Mucosa of rectum (tissue), 2 donors: ENCODE data around the gene FH.

ENCODE experiments used
- H3K27ac ChIP-seq, 2 donors: one replicate each; pipeline ENCODE4 v1.7.0; 2013; ENCODE audit warnings: inconsistent platforms in 2 of 2, low read depth in 2 of 2, low read length in 2 of 2
- H3K27me3 ChIP-seq, 2 donors: one replicate each; pipeline ENCODE4 v1.7.0; 2013; ENCODE audit warnings: low read length in 2 of 2; ENCODE audit not compliant: control insufficient read depth in 2 of 2, insufficient read depth in 2 of 2
- H3K36me3 ChIP-seq, 2 donors: one replicate each; pipeline ENCODE4 v1.7.0; 2013; ENCODE audit warnings: low read length in 2 of 2; ENCODE audit not compliant: control insufficient read depth in 2 of 2, insufficient read depth in 2 of 2
- H3K4me1 ChIP-seq, 2 donors: one replicate each; pipeline ENCODE4 v1.7.0; 2013; ENCODE audit warnings: low read length in 2 of 2, mild to moderate bottlenecking in 1 of 2; ENCODE audit not compliant: control insufficient read depth in 2 of 2, insufficient read depth in 2 of 2
- H3K4me3 ChIP-seq, 2 donors: one replicate each; pipeline ENCODE4 v1.7.0; 2013; ENCODE audit warnings: low read length in 2 of 2
- H3K9ac ChIP-seq, 2 donors: one replicate each; pipeline ENCODE4 v1.7.0; 2013; ENCODE audit warnings: low read length in 2 of 2, low read depth in 1 of 2, mild to moderate bottlenecking in 1 of 2
- H3K9me3 ChIP-seq, 2 donors: one replicate each; pipeline ENCODE4 v1.7.0; 2013; ENCODE audit warnings: low read length in 2 of 2; ENCODE audit not compliant: control insufficient read depth in 2 of 2
- donor health status: healthy.
- donor health status: Normal muscosa, but diverticular disease.

The FH gene

DNA sequence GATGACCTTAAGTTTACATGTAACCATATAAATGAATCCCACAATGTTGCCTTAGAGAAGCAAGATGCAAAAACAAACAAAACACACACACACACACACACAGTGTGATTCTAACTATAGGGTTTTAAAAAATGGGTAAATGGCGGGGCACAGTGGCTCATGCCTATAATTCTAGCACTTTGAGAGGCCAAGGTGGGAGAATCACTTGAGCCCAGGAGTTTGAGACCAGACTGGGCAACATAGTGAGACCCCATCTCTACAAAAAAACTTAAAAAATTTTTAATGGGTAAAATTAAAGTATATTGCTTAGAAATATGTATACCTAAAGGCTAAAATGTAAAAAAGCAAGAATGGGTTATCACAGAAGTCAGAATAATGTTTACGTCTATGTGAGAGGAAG, 28.5 kb upstream of the FH start:
- no peaks in the 10 kb centered on the region for H3K4me1 ChIP-seq
- no peaks in the 10 kb centered on the region for H3K27me3 ChIP-seq
- no peaks in the 10 kb centered on the region for H3K9me3 ChIP-seq
- no peak overlapping the region for H3K4me3 ChIP-seq
- no peak overlapping the region for H3K27ac ChIP-seq
- H3K9ac ChIP-seq = no peak overlapping the region
- no peaks in the 10 kb centered on the region for H3K36me3 ChIP-seq

DNA sequence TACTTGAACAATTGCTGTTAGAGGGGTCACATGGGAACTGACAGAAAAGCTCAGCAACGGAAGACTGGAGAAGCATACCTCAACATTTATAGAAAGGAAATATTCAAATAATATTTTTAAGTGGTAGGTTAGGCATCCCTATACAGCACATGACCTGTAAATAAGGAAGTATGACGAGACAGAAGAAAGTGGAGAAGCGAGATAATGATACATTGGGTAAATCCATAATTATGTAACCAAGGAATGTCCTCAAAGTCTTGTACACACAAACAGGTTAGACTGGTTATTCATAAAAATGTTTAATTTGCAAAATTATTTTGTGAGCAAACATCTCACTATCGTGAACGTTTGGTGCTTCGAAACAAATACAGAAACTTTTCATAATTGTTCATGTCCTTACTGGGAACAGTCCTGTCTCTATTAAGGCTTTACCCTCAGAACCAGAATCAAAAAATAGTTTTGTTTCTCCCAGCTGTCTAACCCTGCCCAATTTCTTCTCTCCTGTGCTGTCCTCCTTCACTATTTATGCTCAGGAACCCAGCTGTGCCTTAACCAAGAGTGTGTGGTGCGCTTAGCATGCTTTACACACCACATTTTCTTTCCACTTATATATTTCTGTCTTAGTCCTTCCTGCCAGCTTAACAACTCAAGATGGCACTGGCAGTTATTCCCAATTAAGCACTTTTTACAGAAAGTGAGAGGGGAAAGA, 22.8 kb upstream of the FH start:
- Histone ChIP-seq H3K4me3 (no peak overlapping the region), H3K9me3 (no peaks in the 10 kb centered on the region), H3K4me1 (no peaks in the 10 kb centered on the region), H3K9ac (no peak overlapping the region), H3K27me3 (no peaks in the 10 kb centered on the region), H3K27ac (no peak overlapping the region), H3K36me3 (no peaks in the 10 kb centered on the region)

DNA sequence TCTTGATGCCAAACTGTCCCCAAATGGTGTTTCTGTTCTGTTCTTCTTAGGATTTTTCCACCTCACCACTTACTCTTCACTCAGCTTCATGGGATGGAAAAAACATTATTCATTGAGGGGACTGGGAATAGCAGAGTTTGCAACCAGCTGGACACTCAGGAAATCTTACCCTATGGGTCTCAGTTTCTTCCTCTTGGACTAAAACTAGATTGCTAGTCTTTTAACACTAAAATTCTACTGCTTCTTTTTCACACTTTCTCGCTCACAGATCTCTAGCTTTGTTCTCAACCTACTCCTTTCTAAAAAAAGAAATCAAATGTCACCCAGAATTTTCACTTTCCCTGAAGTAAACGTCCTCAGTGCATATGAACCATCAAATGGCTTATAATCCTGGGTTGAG, 17.4 kb upstream of the FH start:
- Histone ChIP-seq H3K9me3 (no peaks in the 10 kb centered on the region), H3K4me3 (no peak overlapping the region), H3K27ac (no peak overlapping the region), H3K36me3 (no peaks in the 10 kb centered on the region), H3K4me1 (peaks cover 0 to 3% of the 10 kb centered on the region in 2 donors), H3K27me3 (no peaks in the 10 kb centered on the region), H3K9ac (no peak overlapping the region)

DNA sequence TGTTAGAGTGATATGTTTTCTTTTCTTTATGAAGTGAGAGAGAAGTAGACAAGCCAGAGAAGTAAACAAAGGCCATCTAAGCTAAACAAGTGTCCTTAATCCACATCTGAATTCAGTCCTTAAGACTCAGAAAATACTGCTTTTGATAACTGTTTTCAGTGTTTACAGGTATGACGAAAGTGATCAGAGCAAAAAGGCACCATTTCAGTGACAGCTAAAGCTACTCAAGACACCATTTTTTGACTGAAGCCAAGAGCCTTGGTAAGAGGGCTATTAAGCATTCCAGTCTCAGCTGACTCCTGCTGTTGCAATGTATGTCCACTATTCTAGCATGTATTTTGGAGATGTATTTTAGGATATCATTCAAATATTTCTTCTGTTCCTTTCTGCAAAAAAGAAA, 16.7 kb upstream of the FH start:
- H3K27ac ChIP-seq = no peak overlapping the region

DNA sequence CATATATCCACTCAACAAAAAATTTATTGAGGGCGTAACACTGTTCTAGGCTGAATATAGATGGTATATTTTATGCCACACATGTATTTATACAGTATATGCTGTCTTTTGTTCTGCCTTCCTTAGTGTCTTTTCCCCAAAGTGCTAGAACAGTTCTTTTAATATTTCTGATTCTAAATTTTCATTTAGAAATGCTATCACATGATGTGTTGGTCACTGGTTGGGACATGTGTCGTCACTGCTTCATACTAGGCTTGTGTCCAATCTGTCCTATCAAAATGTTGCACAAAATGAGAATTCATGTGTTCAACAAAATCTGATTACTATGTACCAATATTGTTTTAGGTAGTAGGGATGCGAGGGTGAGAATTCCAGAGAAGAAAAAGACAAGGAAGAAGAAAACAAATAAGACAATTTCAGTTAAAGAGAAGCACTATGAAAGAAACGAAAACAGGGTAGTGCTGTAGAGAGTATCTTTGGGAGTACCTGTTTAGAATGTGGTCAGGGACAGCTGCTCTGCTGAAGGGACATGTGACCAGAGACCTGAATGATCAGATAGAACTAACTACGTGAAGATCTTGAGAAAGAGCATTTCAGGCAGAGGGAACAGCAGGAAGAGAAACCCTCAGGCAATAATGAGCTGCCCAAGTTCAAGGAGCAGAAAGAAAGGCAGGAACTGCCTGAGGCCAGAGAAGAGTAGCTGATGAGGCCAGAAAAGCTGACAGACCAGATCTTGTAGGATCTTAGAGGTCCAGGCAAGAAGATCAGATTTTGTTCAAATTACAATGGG, 14.0 kb upstream of the FH start:
- H3K4me3 ChIP-seq = peak overlapping the region in 1 of 2 donors; percentile 32
- peaks cover 0 to 6% of the 10 kb centered on the region in 2 donors for H3K4me1 ChIP-seq
- no peaks in the 10 kb centered on the region for H3K9me3 ChIP-seq
- H3K27me3 ChIP-seq = no peaks in the 10 kb centered on the region
- no peak overlapping the region for H3K9ac ChIP-seq
- peak overlapping the region; percentile 44 to 46 for H3K27ac ChIP-seq
- no peaks in the 10 kb centered on the region for H3K36me3 ChIP-seq

More for the DNA sequence above, 16.7 kb upstream of the FH start:
- Histone ChIP-seq H3K9me3 (no peaks in the 10 kb centered on the region), H3K9ac (no peak overlapping the region), H3K27me3 (no peaks in the 10 kb centered on the region), H3K4me1 (peaks cover 0 to 3% of the 10 kb centered on the region in 2 donors), H3K36me3 (no peaks in the 10 kb centered on the region), H3K4me3 (no peak overlapping the region)

DNA sequence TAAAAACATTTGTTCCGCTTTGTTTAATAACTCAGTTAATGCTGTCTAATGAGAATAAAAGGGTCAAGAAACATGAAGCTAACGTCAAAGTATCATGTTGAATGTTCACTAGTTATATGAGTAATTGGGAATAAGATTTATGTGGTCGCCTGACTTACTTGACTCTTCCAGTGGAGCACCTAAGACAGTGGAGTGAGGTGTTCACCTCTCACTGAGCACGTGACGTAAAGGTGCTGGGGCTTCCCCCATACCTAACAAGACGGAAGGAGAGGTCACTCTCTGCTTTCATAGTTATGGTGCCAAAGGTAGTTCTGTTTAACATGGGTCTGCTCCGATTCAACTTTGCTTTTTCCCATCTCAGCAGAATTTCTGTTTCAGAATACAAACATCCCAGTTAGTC, 13.3 kb upstream of the FH start:
- peak overlapping the region; percentile 44 to 46 for H3K27ac ChIP-seq
- H3K27me3 ChIP-seq = no peaks in the 10 kb centered on the region
- H3K4me3 ChIP-seq = peak overlapping the region in 1 of 2 donors; percentile 32
- H3K36me3 ChIP-seq = no peaks in the 10 kb centered on the region
- peaks cover 0 to 6% of the 10 kb centered on the region in 2 donors for H3K4me1 ChIP-seq
- H3K9me3 ChIP-seq = no peaks in the 10 kb centered on the region
- no peak overlapping the region for H3K9ac ChIP-seq

DNA sequence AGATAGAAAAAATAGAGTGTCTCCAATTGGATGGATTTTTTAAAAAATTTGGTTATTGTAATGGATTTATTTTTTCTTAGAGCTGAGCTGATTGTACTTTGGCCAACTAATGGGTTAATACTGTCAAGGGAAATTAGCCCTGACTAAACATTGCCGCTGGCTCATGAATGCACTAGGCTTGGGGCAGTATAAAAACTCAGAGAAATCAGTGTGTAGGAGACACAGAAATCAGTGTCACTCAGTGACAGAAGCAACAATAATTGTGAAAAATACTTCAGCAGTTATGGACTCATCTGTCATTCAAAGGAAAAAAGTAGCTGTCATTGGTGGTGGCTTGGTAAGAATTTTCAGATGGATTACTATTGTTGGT, 12.6 kb upstream of the FH start, which contains the start of gene KMO:
Gene KMO (plus strand): TSS at position 217 of the 370 bp plus-strand sequence. CDS start 67 bp downstream, at position 284.
- Histone ChIP-seq H3K36me3 (no peaks in the 10 kb centered on the region), H3K9ac (peak within 1 kb of the TSS; percentile 27 to 48), H3K27me3 (no peaks in the 10 kb centered on the region), H3K4me3 (peak within 1 kb of the TSS; percentile 63 to 78), H3K9me3 (no peaks in the 10 kb centered on the region), H3K4me1 (peaks cover 0 to 6% of the 10 kb centered on the region in 2 donors), H3K27ac (peak within 1 kb of the TSS; percentile 44 to 46)

DNA sequence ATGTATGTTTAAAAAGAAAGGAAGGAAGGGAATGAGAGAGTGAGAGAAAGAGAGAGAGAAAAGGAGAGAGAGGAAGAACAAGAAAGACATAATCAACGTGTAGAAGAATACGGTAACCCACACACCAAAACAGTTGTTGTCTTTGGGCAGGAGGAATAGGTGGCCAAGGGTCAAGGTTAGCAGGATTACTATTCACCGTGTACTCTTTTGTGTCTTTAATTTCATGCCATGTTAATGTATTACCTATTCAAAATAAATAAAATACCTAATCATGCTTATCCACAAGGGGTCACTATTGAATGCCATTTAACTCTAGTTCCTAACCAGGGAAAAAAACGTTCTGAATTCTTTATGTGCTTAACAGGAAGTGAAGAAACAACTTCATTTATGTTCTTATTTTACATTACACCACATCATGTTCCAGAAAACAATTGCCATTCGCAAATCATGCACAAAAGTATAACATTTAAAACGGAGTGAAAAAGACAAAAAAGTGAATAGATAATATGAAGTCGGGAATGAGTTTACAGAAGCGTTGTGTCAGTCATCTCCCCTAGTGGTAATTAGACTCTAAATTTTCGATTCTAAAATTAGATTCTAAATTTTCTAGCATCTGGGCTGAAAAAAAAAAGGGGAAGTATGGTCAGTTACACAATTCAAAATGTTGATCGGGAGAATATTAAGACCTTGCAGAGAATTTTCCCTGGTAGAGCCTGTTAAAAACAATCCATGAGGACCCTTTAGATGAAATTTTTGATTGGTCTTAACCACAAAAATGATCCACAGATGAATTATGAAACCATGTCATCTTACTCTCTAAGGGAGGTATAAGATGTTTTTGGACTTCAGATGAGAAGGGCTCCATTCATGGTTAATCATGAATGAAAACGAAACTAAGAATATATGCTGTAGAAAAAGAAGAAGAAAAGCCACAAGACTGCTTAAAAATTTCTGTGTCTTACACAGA, 11.9 kb upstream of the FH start:
- H3K4me3 ChIP-seq = peak overlapping the region; percentile 63 to 78
- peak overlapping the region; percentile 27 to 48 for H3K9ac ChIP-seq
- no peaks in the 10 kb centered on the region for H3K27me3 ChIP-seq
- H3K27ac ChIP-seq = peak overlapping the region; percentile 19 to 42
- H3K4me1 ChIP-seq = peaks cover 0 to 6% of the 10 kb centered on the region in 2 donors
- no peaks in the 10 kb centered on the region for H3K9me3 ChIP-seq
- H3K36me3 ChIP-seq = no peaks in the 10 kb centered on the region

DNA sequence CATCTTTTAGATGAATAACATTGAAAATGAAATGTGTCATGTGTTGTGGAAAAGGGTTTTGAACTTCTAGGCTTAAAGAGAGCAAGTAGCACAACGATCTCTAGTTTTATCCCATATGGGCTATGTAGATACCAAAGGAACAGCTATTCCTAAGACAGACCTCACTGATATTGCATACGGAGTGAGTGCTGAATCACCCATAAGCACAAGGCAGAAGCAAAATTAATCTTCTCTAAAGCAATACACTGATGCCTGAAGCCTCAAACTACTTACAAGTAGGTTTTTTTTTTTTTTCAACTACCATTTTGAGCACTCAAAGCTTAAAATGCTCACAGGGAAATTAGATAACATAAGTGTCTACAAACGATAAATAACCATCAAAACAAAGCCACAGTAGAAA, 7.6 kb upstream of the FH start:
- Histone ChIP-seq H3K4me1 (peaks cover 0 to 5% of the 10 kb centered on the region in 2 donors), H3K36me3 (no peaks in the 10 kb centered on the region), H3K27me3 (peaks cover 2% of the 10 kb centered on the region in 2 donors), H3K27ac (no peak overlapping the region), H3K9me3 (no peaks in the 10 kb centered on the region), H3K4me3 (no peak overlapping the region), H3K9ac (no peak overlapping the region)
